HepG2 (cell line): Measurements from ENCODE around the gene PLVAP. TPM values are rescaled to one million over a fixed set of nuclear protein-coding genes. Genes with fewer than 3 reads are reported as not detected.

Source experiments
- BHLHE40 ChIP-seq: IDR thresholded peaks from 2 replicates; pipeline ENCODE4 v1.6.1; 2011; ENCODE audit warnings: low read length, improper control_type of control experiment
- CBX2 ChIP-seq, 2 experiments: fragments of 200-600 bp in 1 of 2; sonication (generic); formaldehyde crosslinking in 1 of 2; IDR thresholded peaks; 2 replicates each; pipeline versions ENCODE4 v1.7.0 to v1.8.1; 2018 to 2022; ENCODE audit warnings: low read depth in 2 of 2, low read length in 1 of 2, mild to moderate bottlenecking in 1 of 2, missing genetic modification reagents in 1 of 2
- CCAR2 ChIP-seq: fragments of 200-400 bp; formaldehyde crosslinking; optimal IDR thresholded peaks from 2 replicates; pipeline ENCODE3; 2018; ENCODE audit warnings: low read depth, mild to moderate bottlenecking, low read length, moderate library complexity
- HNRNPH1 ChIP-seq: fragments of 200-400 bp; formaldehyde crosslinking; optimal IDR thresholded peaks from 2 replicates; pipeline ENCODE3; 2017; ENCODE audit warnings: mild to moderate bottlenecking, low read depth, low read length
- KAT7 ChIP-seq: IDR thresholded peaks from 2 replicates; pipeline ENCODE4 v1.6.1; 2018; ENCODE audit warnings: borderline replicate concordance, missing compliant biosample characterization
- KAT8 ChIP-seq: IDR thresholded peaks from 2 replicates; pipeline ENCODE4 v1.6.1; 2016; ENCODE audit warnings: missing genetic modification reagents, missing compliant biosample characterization
- MXD4 ChIP-seq: IDR thresholded peaks from 2 replicates; pipeline ENCODE4 v1.6.1; 2016; ENCODE audit warnings: mild to moderate bottlenecking, missing biosample characterization, missing genetic modification reagents
- NFATC3 ChIP-seq: sonication (generic); formaldehyde crosslinking; IDR thresholded peaks from 2 replicates; pipeline ENCODE4 v1.5.1; 2020; ENCODE audit warnings: mild to moderate bottlenecking, missing genetic modification reagents
- SAP130 ChIP-seq: IDR thresholded peaks from 2 replicates; pipeline ENCODE4 v1.6.1; 2016; ENCODE audit warnings: low read depth
- SOX6 ChIP-seq, 2 experiments: fragments of 450-650 bp in 1 of 2; sonication (generic) in 1 of 2; formaldehyde crosslinking in 1 of 2; IDR thresholded peaks; 2 replicates each; pipeline versions ENCODE4 v1.4.0 to v1.6.1; 2017 to 2020; ENCODE audit warnings: antibody characterized with exemption in 1 of 2, mild to moderate bottlenecking in 1 of 2, missing genetic modification reagents in 1 of 2
- SRY ChIP-seq: sonication (generic); formaldehyde crosslinking; IDR thresholded peaks from 2 replicates; pipeline ENCODE4 v1.8.0; 2022; ENCODE audit warnings: mild to moderate bottlenecking, missing genetic modification reagents
- TP53 ChIP-seq: sonication (generic); formaldehyde crosslinking; conservative IDR thresholded peaks from 2 replicates; pipeline ENCODE4 v1.4.0; 2020; ENCODE audit warnings: missing genetic modification reagents
- WIZ ChIP-seq: sonication (generic); formaldehyde crosslinking; IDR thresholded peaks from 2 replicates; pipeline ENCODE4 v1.5.1; 2020; ENCODE audit warnings: mild to moderate bottlenecking, missing genetic modification reagents
- ZNF136 ChIP-seq: sonication (generic); formaldehyde crosslinking; IDR thresholded peaks from 2 replicates; pipeline ENCODE4 v1.8.1; 2022; ENCODE audit warnings: low read depth, mild to moderate bottlenecking, moderate library complexity, missing genetic modification reagents
- polyA plus RNA-seq, 8 experiments: library from polyadenylated mRNA; depleted of rRNA in 3 of 8; stranded (reverse) in 7 of 8; unstranded in 1 of 8; fragments of >200 nt; fragmentation: Illumina TruSeq in 4 of 8; extraction: Trizol in 4 of 8; gene quantifications; 2 replicates each; pipeline versions ENCODE4 v1.2.1 to v1.2.3, GENCODE V29; 2011 to 2016; ENCODE audit warnings: low read depth in 4 of 8, missing spikeins in 1 of 8, mixed read lengths in 1 of 8; ENCODE audit not compliant: insufficient read depth in 1 of 8
- total RNA-seq, 5 experiments: library from RNA; depleted of rRNA; stranded (reverse); fragments of >200 nt; fragmentation: Illumina TruSeq; extraction: Trizol; gene quantifications; 2 replicates each; pipeline ENCODE4 v1.2.3, GENCODE V29; 2016; ENCODE audit warnings: low read depth in 1 of 5
- TF ChIP-seq, protein P1 (sequence below): sonication (generic); formaldehyde crosslinking; IDR thresholded peaks from 2 replicates; pipeline ENCODE4 v1.4.0; 2020; ENCODE audit warnings: missing genetic modification reagents, mild to moderate bottlenecking, borderline replicate concordance
- TF ChIP-seq, protein P2 (sequence below): sonication (generic); formaldehyde crosslinking; IDR thresholded peaks from 2 replicates; pipeline ENCODE4 v1.4.0; 2020; ENCODE audit warnings: missing genetic modification reagents
- TF ChIP-seq, protein P3 (sequence below): sonication (generic); formaldehyde crosslinking; IDR thresholded peaks from 2 replicates; pipeline ENCODE4 v1.4.0; 2020; ENCODE audit warnings: mild to moderate bottlenecking, missing genetic modification reagents
- TF ChIP-seq, protein P4 (sequence below): sonication (generic); formaldehyde crosslinking; IDR thresholded peaks from 2 replicates; pipeline ENCODE4 v1.8.1; 2023; ENCODE audit warnings: mild to moderate bottlenecking, missing genetic modification reagents
- TF ChIP-seq, protein P5 (sequence below): IDR thresholded peaks from 2 replicates; pipeline ENCODE4 v1.6.1; 2016; ENCODE audit warnings: missing biosample characterization, missing genetic modification reagents, low read depth
- TF ChIP-seq, protein P6 (sequence below): IDR thresholded peaks from 2 replicates; pipeline ENCODE4 v1.6.1; 2012; ENCODE audit warnings: inconsistent platforms

The PLVAP gene
- total and polyA plus RNA-seq, 2 of the 13 experiments (the other 11 are each of a cell fraction or from before 2014, with no cell fraction given), result 0.26 TPM; not detected in 1

DNA sequence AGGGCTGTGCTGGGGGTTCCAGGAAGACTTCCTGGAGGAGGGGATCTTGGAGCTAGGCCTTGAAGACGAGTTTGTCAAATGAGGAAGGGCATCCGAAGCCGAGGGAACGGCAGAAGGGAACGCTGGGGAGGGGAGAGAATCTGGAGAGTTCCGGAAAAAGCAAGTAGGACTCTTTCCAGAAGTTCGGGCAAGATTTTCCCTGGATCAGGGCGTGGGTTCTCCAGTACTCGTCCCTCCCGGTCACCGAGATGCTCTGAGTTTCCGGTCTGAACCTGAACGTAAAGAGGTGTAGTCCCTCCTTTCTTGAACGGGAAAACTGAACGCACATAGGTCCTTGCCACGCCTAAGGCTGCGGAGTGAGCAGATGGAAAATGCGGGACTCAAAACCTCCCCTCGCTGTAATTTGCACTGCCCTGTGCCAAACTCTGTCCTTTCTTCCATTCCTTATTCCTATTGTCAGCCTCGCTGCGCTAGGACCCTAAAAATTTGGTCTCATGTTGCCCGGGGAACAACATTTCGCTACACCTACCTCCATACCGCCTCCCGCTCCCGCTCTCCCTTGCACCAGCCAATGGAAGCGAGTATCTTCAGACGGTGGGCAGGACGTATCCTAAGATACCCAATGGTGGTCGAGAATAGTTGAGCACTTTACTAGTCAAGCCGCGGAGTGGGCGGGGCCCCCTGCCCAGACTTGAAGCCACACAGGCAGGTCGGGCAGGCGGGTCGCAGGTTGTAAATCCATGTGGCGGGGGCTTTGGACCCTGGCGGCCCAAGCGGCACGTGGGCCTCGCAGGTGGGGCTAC lies 40.1 kb downstream of the PLVAP start, which contains the start of gene GTPBP3 (continued):
- TF ChIP-seq, protein P1, sequence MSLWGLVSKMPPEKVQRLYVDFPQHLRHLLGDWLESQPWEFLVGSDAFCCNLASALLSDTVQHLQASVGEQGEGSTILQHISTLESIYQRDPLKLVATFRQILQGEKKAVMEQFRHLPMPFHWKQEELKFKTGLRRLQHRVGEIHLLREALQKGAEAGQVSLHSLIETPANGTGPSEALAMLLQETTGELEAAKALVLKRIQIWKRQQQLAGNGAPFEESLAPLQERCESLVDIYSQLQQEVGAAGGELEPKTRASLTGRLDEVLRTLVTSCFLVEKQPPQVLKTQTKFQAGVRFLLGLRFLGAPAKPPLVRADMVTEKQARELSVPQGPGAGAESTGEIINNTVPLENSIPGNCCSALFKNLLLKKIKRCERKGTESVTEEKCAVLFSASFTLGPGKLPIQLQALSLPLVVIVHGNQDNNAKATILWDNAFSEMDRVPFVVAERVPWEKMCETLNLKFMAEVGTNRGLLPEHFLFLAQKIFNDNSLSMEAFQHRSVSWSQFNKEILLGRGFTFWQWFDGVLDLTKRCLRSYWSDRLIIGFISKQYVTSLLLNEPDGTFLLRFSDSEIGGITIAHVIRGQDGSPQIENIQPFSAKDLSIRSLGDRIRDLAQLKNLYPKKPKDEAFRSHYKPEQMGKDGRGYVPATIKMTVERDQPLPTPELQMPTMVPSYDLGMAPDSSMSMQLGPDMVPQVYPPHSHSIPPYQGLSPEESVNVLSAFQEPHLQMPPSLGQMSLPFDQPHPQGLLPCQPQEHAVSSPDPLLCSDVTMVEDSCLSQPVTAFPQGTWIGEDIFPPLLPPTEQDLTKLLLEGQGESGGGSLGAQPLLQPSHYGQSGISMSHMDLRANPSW (CRISPR knock-in tag), result no peak; the same call in 1 of the 2 replicates
- peak; percentile 77; the same call in 1 of the 2 replicates for TF ChIP-seq NFATC3
- TF ChIP-seq WIZ, result peak; percentile 67; the same call in 1 of the 2 replicates
- no peak for TF ChIP-seq BHLHE40
- TF ChIP-seq HNRNPH1, result no peak
- TF ChIP-seq, protein P2, sequence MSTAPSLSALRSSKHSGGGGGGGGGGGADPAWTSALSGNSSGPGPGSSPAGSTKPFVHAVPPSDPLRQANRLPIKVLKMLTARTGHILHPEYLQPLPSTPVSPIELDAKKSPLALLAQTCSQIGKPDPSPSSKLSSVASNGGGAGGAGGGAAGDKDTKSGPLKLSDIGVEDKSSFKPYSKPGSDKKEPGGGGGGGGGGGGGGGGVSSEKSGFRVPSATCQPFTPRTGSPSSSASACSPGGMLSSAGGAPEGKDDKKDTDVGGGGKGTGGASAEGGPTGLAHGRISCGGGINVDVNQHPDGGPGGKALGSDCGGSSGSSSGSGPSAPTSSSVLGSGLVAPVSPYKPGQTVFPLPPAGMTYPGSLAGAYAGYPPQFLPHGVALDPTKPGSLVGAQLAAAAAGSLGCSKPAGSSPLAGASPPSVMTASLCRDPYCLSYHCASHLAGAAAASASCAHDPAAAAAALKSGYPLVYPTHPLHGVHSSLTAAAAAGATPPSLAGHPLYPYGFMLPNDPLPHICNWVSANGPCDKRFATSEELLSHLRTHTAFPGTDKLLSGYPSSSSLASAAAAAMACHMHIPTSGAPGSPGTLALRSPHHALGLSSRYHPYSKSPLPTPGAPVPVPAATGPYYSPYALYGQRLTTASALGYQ, result 0 out of 2 replicates have a peak, but pooled peaks have one; percentile 42
- TF ChIP-seq KAT7, result no peak
- TF ChIP-seq, protein P3, sequence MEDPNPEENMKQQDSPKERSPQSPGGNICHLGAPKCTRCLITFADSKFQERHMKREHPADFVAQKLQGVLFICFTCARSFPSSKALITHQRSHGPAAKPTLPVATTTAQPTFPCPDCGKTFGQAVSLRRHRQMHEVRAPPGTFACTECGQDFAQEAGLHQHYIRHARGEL (CRISPR knock-in tag), result 0 out of 2 replicates have a peak, but pooled peaks have one; percentile 21
- TF ChIP-seq SOX6 (IDR thresholded peaks at IDR 0.05), result no peak
- TF ChIP-seq SOX6 (CRISPR knock-in tag; IDR thresholded peaks at IDR 0.05), result peak; percentile 60
- TF ChIP-seq KAT8 (CRISPR knock-in tag), result peak; percentile 83
- TF ChIP-seq, protein P4, sequence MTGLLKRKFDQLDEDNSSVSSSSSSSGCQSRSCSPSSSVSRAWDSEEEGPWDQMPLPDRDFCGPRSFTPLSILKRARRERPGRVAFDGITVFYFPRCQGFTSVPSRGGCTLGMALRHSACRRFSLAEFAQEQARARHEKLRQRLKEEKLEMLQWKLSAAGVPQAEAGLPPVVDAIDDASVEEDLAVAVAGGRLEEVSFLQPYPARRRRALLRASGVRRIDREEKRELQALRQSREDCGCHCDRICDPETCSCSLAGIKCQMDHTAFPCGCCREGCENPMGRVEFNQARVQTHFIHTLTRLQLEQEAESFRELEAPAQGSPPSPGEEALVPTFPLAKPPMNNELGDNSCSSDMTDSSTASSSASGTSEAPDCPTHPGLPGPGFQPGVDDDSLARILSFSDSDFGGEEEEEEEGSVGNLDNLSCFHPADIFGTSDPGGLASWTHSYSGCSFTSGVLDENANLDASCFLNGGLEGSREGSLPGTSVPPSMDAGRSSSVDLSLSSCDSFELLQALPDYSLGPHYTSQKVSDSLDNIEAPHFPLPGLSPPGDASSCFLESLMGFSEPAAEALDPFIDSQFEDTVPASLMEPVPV (CRISPR knock-in tag), result peak; percentile 70
- TF ChIP-seq SRY, result peak; percentile 21; the same call in 1 of the 2 replicates
- peak; percentile 42 for TF ChIP-seq CCAR2
- TF ChIP-seq, protein P5, sequence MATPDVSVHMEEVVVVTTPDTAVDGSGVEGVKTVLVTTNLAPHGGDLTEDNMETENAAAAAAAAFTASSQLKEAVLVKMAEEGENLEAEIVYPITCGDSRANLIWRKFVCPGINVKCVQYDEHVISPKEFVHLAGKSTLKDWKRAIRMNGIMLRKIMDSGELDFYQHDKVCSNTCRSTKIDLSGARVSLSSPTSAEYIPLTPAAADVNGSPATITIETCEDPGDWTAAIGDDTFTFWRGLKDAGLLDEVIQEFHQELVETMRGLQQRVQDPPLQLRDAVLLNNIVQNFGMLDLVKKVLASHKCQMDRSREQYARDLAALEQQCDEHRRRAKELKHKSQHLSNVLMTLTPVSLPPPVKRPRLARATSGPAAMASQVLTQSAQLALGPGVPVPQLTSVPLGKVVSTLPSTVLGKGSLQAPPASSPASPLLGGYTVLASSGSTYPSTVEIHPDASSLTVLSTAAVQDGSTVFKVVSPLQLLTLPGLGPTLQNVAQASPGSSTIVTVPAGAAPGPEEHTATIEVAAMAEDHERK (CRISPR knock-in tag), result 0 out of 2 replicates have a peak, but pooled peaks have one; percentile 22
- TF ChIP-seq MXD4 (CRISPR knock-in tag), result peak; percentile 36; the same call in 1 of the 2 replicates
- TF ChIP-seq CBX2 (IDR thresholded peaks at IDR 0.05; ENCODE audit: low read depth, low read length), result no peak
- no peak for TF ChIP-seq CBX2 (CRISPR knock-in tag; IDR thresholded peaks at IDR 0.05; ENCODE audit: low read depth)
- TF ChIP-seq TP53, result no peak
- TF ChIP-seq SAP130 (CRISPR knock-in tag), result peak; percentile 86
- TF ChIP-seq, protein P6, sequence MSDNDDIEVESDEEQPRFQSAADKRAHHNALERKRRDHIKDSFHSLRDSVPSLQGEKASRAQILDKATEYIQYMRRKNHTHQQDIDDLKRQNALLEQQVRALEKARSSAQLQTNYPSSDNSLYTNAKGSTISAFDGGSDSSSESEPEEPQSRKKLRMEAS, result peak; percentile 98
- no peak for TF ChIP-seq ZNF136 (CRISPR knock-in tag)
